Liver (tissue), 9 donors: ENCODE results near the gene TRIO. TPM values are rescaled to one million over a fixed set of nuclear protein-coding genes. Genes with fewer than 3 reads are reported as not detected.
A peak's percentile ranks its signal among the peaks of the same experiment; 100 is the strongest.

ENCODE experiments used
- DNase-seq: peaks from one replicate; pipeline ENCODE4 v3.0.0-alpha.2; 2017; ENCODE audit warnings: low spot score
- H3K27ac ChIP-seq, 2 donors: one replicate each; pipeline ENCODE4 v1.7.0; 2013; ENCODE audit warnings: inconsistent platforms in 2 of 2, low read length in 2 of 2, control low read depth in 1 of 2, low read depth in 1 of 2, mild to moderate bottlenecking in 1 of 2
- H3K27me3 ChIP-seq, 4 donors: one replicate each; pipeline versions ENCODE4 v1.6.1 to v1.7.0; 2013; ENCODE audit warnings: low read length in 3 of 4, inconsistent platforms in 1 of 4, mild to moderate bottlenecking in 1 of 4, moderate library complexity in 1 of 4; ENCODE audit not compliant: control insufficient read depth in 4 of 4, insufficient read depth in 4 of 4
- H3K36me3 ChIP-seq, 4 donors: one replicate each; pipeline versions ENCODE4 v1.6.1 to v1.7.0; 2013; ENCODE audit warnings: low read length in 3 of 4, mild to moderate bottlenecking in 3 of 4, low read depth in 1 of 4, moderate library complexity in 1 of 4; ENCODE audit not compliant: control insufficient read depth in 4 of 4, insufficient read depth in 3 of 4
- H3K4me1 ChIP-seq, 4 donors: one replicate each; pipeline versions ENCODE4 v1.6.1 to v1.7.0; 2013; ENCODE audit warnings: low read length in 3 of 4, mild to moderate bottlenecking in 3 of 4, moderate library complexity in 1 of 4; ENCODE audit not compliant: control insufficient read depth in 4 of 4, insufficient read depth in 4 of 4
- H3K4me3 ChIP-seq, 3 donors: one replicate each; pipeline versions ENCODE4 v1.6.1 to v1.7.0; 2013; ENCODE audit warnings: low read length in 3 of 3, control low read depth in 1 of 3, low read depth in 1 of 3, mild to moderate bottlenecking in 1 of 3
- H3K9ac ChIP-seq, 2 donors: one replicate each; pipeline ENCODE4 v1.7.0; 2013; ENCODE audit warnings: low read length in 2 of 2, mild to moderate bottlenecking in 2 of 2, moderate library complexity in 2 of 2, control low read depth in 1 of 2, low read depth in 1 of 2
- H3K9me3 ChIP-seq, 4 donors: one replicate each; pipeline versions ENCODE4 v1.6.1 to v1.7.0; 2013; ENCODE audit warnings: low read length in 3 of 4; ENCODE audit not compliant: control insufficient read depth in 4 of 4
- ATF3 ChIP-seq: IDR thresholded peaks from 2 replicates; pipeline ENCODE4 v1.6.1; 2016; ENCODE audit warnings: antibody characterized with exemption
- CTCF ChIP-seq: fragments of 150-350 bp; IDR thresholded peaks from 2 replicates; pipeline ENCODE4 v1.5.1; 2017; ENCODE audit warnings: improper control_type of control experiment, low read depth, low read length; ENCODE audit not compliant: missing input control
- EGR1 ChIP-seq, 2 donors: IDR thresholded peaks; 2 replicates each; pipeline ENCODE4 v1.6.1; 2016 to 2018; ENCODE audit warnings: antibody characterized with exemption in 2 of 2, low read depth in 2 of 2
- FOXA1 ChIP-seq: IDR thresholded peaks from 2 replicates; pipeline ENCODE4 v1.6.1; 2016; ENCODE audit warnings: antibody characterized with exemption
- FOXA2 ChIP-seq: IDR thresholded peaks from 2 replicates; pipeline ENCODE4 v1.6.1; 2016; ENCODE audit warnings: antibody characterized with exemption
- GABPA ChIP-seq, 2 donors: IDR thresholded peaks in 1 of 2; conservative IDR thresholded peaks in 1 of 2; 2 replicates each; pipeline ENCODE4 v1.6.1; 2016; ENCODE audit warnings: antibody characterized with exemption in 2 of 2, mild to moderate bottlenecking in 1 of 2, moderate library complexity in 1 of 2
- HNF4A ChIP-seq, 2 donors: conservative IDR thresholded peaks; 2 replicates each; pipeline ENCODE4 v1.6.1; 2016; ENCODE audit warnings: antibody characterized with exemption in 2 of 2, mild to moderate bottlenecking in 2 of 2
- HNF4G ChIP-seq: IDR thresholded peaks from 2 replicates; pipeline ENCODE4 v1.6.1; 2016; ENCODE audit warnings: antibody characterized with exemption
- JUND ChIP-seq, 2 donors: IDR thresholded peaks; 2 replicates each; pipeline ENCODE4 v1.6.1; 2016; ENCODE audit warnings: antibody characterized with exemption in 2 of 2
- NR2F2 ChIP-seq: IDR thresholded peaks from 2 replicates; pipeline ENCODE4 v1.6.1; 2016; ENCODE audit warnings: antibody characterized with exemption
- RAD21 ChIP-seq, 2 donors: IDR thresholded peaks; 2 replicates each; pipeline ENCODE4 v1.6.1; 2016; ENCODE audit warnings: antibody characterized with exemption in 2 of 2, mild to moderate bottlenecking in 2 of 2
- RXRA ChIP-seq, 2 donors: IDR thresholded peaks; 2 replicates each; pipeline ENCODE4 v1.6.1; 2017 to 2018; ENCODE audit warnings: antibody characterized with exemption in 2 of 2, mild to moderate bottlenecking in 1 of 2
- SP1 ChIP-seq: IDR thresholded peaks from 2 replicates; pipeline ENCODE4 v1.6.1; 2018; ENCODE audit warnings: antibody characterized with exemption, mild to moderate bottlenecking
- TAF1 ChIP-seq: conservative IDR thresholded peaks from 2 replicates; pipeline ENCODE4 v1.6.1; 2016; ENCODE audit warnings: antibody characterized with exemption, mild to moderate bottlenecking
- YY1 ChIP-seq: IDR thresholded peaks from 2 replicates; pipeline ENCODE4 v1.6.1; 2016; ENCODE audit warnings: antibody characterized with exemption, mild to moderate bottlenecking
- WGBS: extraction: QIAGEN DNeasy Blood & Tissue Kit; methylation state at CpG from one replicate; pipeline ENCODE4 v1.1.7; 2013; 5-methylcytosine and 5-hydroxymethylcytosine counted together
- polyA plus RNA-seq, 2 donors: library from polyadenylated mRNA; stranded (reverse) in 1 of 2; unstranded in 1 of 2; fragments of 200-250 nt in 1 of 2; fragments of >200 nt in 1 of 2; fragmentation: Nextera tagmentation in 1 of 2; extraction: Ambion mirVana in 1 of 2; gene quantifications; one replicate each; pipeline versions ENCODE4 v1.2.1 to v1.2.3, GENCODE V29; 2013 to 2015
- total RNA-seq, 2 donors: library from RNA; depleted of rRNA; stranded (reverse); fragments of >200 nt; gene quantifications; one replicate each; pipeline ENCODE4 v1.2.3, GENCODE V29; 2014
- TF ChIP-seq, protein P1 (sequence below): IDR thresholded peaks from 2 replicates; pipeline ENCODE4 v1.6.1; 2016; ENCODE audit warnings: antibody characterized with exemption
- TF ChIP-seq, protein P2 (sequence below): IDR thresholded peaks from 2 replicates; pipeline ENCODE4 v1.6.1; 2016; ENCODE audit warnings: antibody characterized with exemption
- donor health status: healthy.
- donor health status: healthy.
- donor health status: healthy.
- donor health status: healthy.
- donor health status: healthy.

Gene TRIO
- total and polyA plus RNA-seq, 4 donors, result 8.5 to 86.2 (median 16.0) TPM

DNA sequence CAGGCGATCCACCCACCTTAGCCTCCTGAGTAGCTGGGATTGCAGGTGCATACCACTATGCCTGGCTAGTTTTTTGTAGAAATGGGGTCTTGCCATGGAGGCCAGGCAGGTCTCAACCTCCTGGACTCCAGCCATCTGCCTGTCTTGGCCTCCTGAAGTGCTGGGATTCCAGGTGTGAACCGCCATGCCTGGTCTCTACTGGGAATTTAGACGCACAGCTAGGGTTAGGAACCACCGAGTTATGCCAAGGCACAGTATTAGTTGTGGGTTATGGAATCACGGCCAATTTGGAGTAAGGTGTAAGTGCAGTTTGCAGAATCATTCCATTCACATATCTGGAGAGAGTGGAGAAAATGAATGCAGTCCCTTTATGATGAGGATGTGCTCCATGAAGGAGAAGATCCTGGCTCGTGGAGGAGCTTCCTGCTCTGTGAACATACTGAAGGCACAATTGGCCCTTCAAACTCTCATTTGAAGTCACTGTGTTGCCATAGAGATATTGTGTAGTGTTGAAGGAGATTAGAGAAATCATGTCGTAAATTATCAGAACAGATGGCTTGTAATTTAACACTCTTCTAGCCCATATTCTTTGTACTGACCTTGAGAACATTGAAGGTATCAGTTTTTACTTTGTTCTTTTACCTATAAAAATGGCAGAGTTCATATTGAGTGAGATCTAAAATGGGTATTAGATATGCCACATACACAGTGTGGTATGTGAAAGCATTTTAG is 18.8 kb downstream of the TRIO start:
- Histone ChIP-seq H3K9ac (no peak overlapping the region), H3K36me3 (no peaks in the 10 kb centered on the region), H3K4me1 (peaks cover 4 to 5% (median 5%) of the 10 kb centered on the region in 4 donors), H3K9me3 (no peaks in the 10 kb centered on the region), H3K27ac (no peak overlapping the region), H3K27me3 (no peaks in the 10 kb centered on the region), H3K4me3 (no peak overlapping the region)
- DNase-seq, result no peak
- 90% methylated on average over 7 of the region's 7 CpGs for WGBS
- no peak for TF ChIP-seq CTCF
- no peak for TF ChIP-seq FOXA1
- no peak for TF ChIP-seq GABPA (IDR thresholded peaks at IDR 0.05 in 1 of 2, conservative IDR thresholded peaks at IDR 0.05 in 1 of 2)
- TF ChIP-seq FOXA2, result no peak
- no peak for TF ChIP-seq YY1
- TF ChIP-seq NR2F2, result no peak

- WGBS, result 95% methylated on average over 7 of the region's 7 CpGs
- peaks cover 10 to 24% (median 20%) of the 10 kb centered on the region in 4 donors for H3K4me1 ChIP-seq
- no peak overlapping the region for H3K9ac ChIP-seq
- DNase-seq, result no peak
- no peak overlapping the region for H3K27ac ChIP-seq
- H3K9me3 ChIP-seq, result no peaks in the 10 kb centered on the region
- no peaks in the 10 kb centered on the region for H3K27me3 ChIP-seq
- TF ChIP-seq HNF4A (conservative IDR thresholded peaks at IDR 0.05), result peak; percentile 45 to 47
- TF ChIP-seq SP1, result no peak
- no peak for TF ChIP-seq FOXA1
- no peaks in the 10 kb centered on the region for H3K36me3 ChIP-seq
- H3K4me3 ChIP-seq, result no peak overlapping the region
Observed at GRCh38 chr5:14164164-14165163, 21.3 kb downstream of the TRIO start.

GRCh38 chr5:14165375-14166106 is 22.4 kb downstream of the TRIO start:
- Histone ChIP-seq H3K4me3 (no peak overlapping the region), H3K9me3 (no peaks in the 10 kb centered on the region), H3K27ac (no peak overlapping the region), H3K27me3 (no peaks in the 10 kb centered on the region), H3K36me3 (no peaks in the 10 kb centered on the region), H3K9ac (no peak overlapping the region), H3K4me1 (peaks cover 10 to 28% (median 22%) of the 10 kb centered on the region in 4 donors)
- WGBS, result 94% methylated on average over 9 of the region's 9 CpGs
- no peak for DNase-seq
- no peak for TF ChIP-seq FOXA2
- no peak for TF ChIP-seq JUND (IDR thresholded peaks at IDR 0.05)
- no peak for TF ChIP-seq HNF4G
- TF ChIP-seq, protein P1, sequence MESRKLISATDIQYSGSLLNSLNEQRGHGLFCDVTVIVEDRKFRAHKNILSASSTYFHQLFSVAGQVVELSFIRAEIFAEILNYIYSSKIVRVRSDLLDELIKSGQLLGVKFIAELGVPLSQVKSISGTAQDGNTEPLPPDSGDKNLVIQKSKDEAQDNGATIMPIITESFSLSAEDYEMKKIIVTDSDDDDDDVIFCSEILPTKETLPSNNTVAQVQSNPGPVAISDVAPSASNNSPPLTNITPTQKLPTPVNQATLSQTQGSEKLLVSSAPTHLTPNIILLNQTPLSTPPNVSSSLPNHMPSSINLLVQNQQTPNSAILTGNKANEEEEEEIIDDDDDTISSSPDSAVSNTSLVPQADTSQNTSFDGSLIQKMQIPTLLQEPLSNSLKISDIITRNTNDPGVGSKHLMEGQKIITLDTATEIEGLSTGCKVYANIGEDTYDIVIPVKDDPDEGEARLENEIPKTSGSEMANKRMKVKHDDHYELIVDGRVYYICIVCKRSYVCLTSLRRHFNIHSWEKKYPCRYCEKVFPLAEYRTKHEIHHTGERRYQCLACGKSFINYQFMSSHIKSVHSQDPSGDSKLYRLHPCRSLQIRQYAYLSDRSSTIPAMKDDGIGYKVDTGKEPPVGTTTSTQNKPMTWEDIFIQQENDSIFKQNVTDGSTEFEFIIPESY, result no peak
- TF ChIP-seq RAD21 (IDR thresholded peaks at IDR 0.05), result no peak
- no peak for TF ChIP-seq YY1
- TF ChIP-seq NR2F2, result no peak
- no peak for TF ChIP-seq ATF3
- TF ChIP-seq, protein P2, sequence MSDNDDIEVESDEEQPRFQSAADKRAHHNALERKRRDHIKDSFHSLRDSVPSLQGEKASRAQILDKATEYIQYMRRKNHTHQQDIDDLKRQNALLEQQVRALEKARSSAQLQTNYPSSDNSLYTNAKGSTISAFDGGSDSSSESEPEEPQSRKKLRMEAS, result no peak
- TF ChIP-seq FOXA1, result no peak
- no peak for TF ChIP-seq CTCF
- no peak for TF ChIP-seq GABPA (IDR thresholded peaks at IDR 0.05 in 1 of 2, conservative IDR thresholded peaks at IDR 0.05 in 1 of 2)
- TF ChIP-seq RXRA (IDR thresholded peaks at IDR 0.05), result no peak
- no peak for TF ChIP-seq EGR1 (IDR thresholded peaks at IDR 0.05; ENCODE audit: low read depth in 2 of 2)
- no peak for TF ChIP-seq TAF1
